NAMALWA (cell line): Measurements from ENCODE around the gene TNFSF13B.
A peak's percentile ranks its signal among the peaks of the same experiment; 100 is the strongest.
"Not testable (repeated sequence)": the region's sequence is repeated elsewhere in the genome, so short reads cannot be mapped to it uniquely, and the experiment has no call there.

Experiments
- DNase-seq: peaks from one replicate; pipeline ENCODE4 v3.0.0-alpha.2; 2015; ENCODE audit warnings: low spot score

Gene TNFSF13B

GRCh38 chr13:108281901-108282300, 12.4 kb downstream of the TNFSF13B start:
- DNase-seq, result no peak

GRCh38 chr13:108283110-108283509, 13.6 kb downstream of the TNFSF13B start:
- DNase-seq, result no peak

- no peak for DNase-seq
Measured at GRCh38 chr13:108288741-108289140, 19.2 kb downstream of the TNFSF13B start.

GRCh38 chr13:108289819-108290218, 20.3 kb downstream of the TNFSF13B start:
- no peak for DNase-seq

GRCh38 chr13:108297114-108297513, 27.6 kb downstream of the TNFSF13B start:
- no peak for DNase-seq

- no peak for DNase-seq
Measured at GRCh38 chr13:108302279-108302678, 32.8 kb downstream of the TNFSF13B start.

- no peak for DNase-seq
Measured at GRCh38 chr13:108304170-108305016, 34.9 kb downstream of the TNFSF13B start.

- DNase-seq, result no peak
Measured at GRCh38 chr13:108305655-108306054, 36.1 kb downstream of the TNFSF13B start.

GRCh38 chr13:108306860-108307259, 37.3 kb downstream of the TNFSF13B start:
- no peak for DNase-seq

GRCh38 chr13:108311596-108311995, 42.1 kb downstream of the TNFSF13B start:
- not testable (repeated sequence) for DNase-seq

- DNase-seq, result no peak
Measured at GRCh38 chr13:108313382-108313781, 43.9 kb downstream of the TNFSF13B start.

GRCh38 chr13:108315273-108315672, 45.8 kb downstream of the TNFSF13B start:
- no peak for DNase-seq

GRCh38 chr13:108315991-108316390, 46.5 kb downstream of the TNFSF13B start:
- DNase-seq, result no peak

- DNase-seq, result no peak
Measured at GRCh38 chr13:108316413-108316812, 46.9 kb downstream of the TNFSF13B start.

- DNase-seq, result peak; percentile 70
Measured at GRCh38 chr13:108322206-108322824, 52.8 kb downstream of the TNFSF13B start.

GRCh38 chr13:108323031-108323430, 53.5 kb downstream of the TNFSF13B start:
- no peak for DNase-seq

- DNase-seq, result no peak
Measured at GRCh38 chr13:108325863-108326262, 56.3 kb downstream of the TNFSF13B start.

GRCh38 chr13:108326309-108326708, 56.8 kb downstream of the TNFSF13B start:
- DNase-seq, result peak; percentile 43

- DNase-seq, result no peak
Measured at GRCh38 chr13:108328848-108329247, 59.3 kb downstream of the TNFSF13B start.

- no peak for DNase-seq
Measured at GRCh38 chr13:108332791-108333190, 63.3 kb downstream of the TNFSF13B start.

GRCh38 chr13:108342369-108343289, 73.1 kb downstream of the TNFSF13B start:
- peak; percentile 55 for DNase-seq

- DNase-seq, result no peak
Measured at GRCh38 chr13:108345016-108345415, 75.5 kb downstream of the TNFSF13B start.
